Gastrocnemius medialis (tissue), 4 donors: ENCODE data around the gene CMIP.

ENCODE experiments used
- CTCF ChIP-seq, 5 experiments: fragments of 450-650 bp in 3 of 5; fragments of 200-600 bp in 2 of 5; sonication (generic) in 2 of 5; IDR thresholded peaks in 4 of 5; conservative IDR thresholded peaks in 1 of 5; 1 replicate in 4 of 5; 2 replicates in 1 of 5; pipeline ENCODE4 v1.5.1; 2016 to 2019; ENCODE audit warnings: antibody characterized with exemption in 5 of 5, mild to moderate bottlenecking in 3 of 5, moderate library complexity in 3 of 5
- POLR2A ChIP-seq, 2 donors: fragments of 450-650 bp; IDR thresholded peaks; one replicate each; pipeline ENCODE4 v1.6.1; 2017; ENCODE audit warnings: antibody characterized with exemption in 2 of 2, mild to moderate bottlenecking in 2 of 2, moderate library complexity in 2 of 2

- TF ChIP-seq CTCF (IDR thresholded peaks at IDR 0.05 in 4 of 5, conservative IDR thresholded peaks at IDR 0.05 in 1 of 5), result no peak
- TF ChIP-seq POLR2A (IDR thresholded peaks at IDR 0.05), result no peak
Measured at GRCh38 chr16:81608523-81609209, 164.1 kb downstream of the CMIP start.
